Retinal pigment epithelial cell (primary cell): ENCODE measurements around the gene ATP2C1.

Experiments
- DNase-seq: peaks from one replicate; pipeline ENCODE4 v3.0.0-alpha.2; 2010; ENCODE audit warnings: low read depth
- H3K4me3 ChIP-seq: 2 replicates; pipeline ENCODE4 v1.5.1; 2011; ENCODE audit warnings: mild to moderate bottlenecking, low read length, control low read depth, moderate library complexity
- TF ChIP-seq, protein P1 (sequence below): conservative IDR thresholded peaks from 2 replicates; pipeline ENCODE4 v1.5.1; 2011; ENCODE audit warnings: low read depth, low read length, control low read depth, inconsistent platforms

Gene ATP2C1

DNA sequence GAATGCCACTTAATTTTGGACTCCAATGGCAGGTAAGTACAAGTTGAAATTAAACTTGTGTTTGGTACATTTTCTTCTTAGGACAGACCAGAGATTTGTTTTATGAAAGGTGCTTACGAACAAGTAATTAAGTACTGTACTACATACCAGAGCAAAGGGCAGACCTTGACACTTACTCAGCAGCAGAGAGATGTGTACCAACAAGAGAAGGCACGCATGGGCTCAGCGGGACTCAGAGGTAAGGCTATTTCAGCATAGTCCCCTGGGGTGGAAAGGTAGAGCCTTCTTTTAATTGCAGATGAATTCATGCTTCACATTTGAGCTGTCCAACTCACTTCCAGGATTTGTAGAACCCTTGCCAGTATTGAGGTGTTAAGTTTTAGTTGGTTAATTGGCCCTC, 81.4 kb downstream of the ATP2C1 start:
- no peak for DNase-seq
- TF ChIP-seq, protein P1, sequence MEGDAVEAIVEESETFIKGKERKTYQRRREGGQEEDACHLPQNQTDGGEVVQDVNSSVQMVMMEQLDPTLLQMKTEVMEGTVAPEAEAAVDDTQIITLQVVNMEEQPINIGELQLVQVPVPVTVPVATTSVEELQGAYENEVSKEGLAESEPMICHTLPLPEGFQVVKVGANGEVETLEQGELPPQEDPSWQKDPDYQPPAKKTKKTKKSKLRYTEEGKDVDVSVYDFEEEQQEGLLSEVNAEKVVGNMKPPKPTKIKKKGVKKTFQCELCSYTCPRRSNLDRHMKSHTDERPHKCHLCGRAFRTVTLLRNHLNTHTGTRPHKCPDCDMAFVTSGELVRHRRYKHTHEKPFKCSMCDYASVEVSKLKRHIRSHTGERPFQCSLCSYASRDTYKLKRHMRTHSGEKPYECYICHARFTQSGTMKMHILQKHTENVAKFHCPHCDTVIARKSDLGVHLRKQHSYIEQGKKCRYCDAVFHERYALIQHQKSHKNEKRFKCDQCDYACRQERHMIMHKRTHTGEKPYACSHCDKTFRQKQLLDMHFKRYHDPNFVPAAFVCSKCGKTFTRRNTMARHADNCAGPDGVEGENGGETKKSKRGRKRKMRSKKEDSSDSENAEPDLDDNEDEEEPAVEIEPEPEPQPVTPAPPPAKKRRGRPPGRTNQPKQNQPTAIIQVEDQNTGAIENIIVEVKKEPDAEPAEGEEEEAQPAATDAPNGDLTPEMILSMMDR: no peak
- H3K4me3 ChIP-seq: no peak overlapping the region

DNA sequence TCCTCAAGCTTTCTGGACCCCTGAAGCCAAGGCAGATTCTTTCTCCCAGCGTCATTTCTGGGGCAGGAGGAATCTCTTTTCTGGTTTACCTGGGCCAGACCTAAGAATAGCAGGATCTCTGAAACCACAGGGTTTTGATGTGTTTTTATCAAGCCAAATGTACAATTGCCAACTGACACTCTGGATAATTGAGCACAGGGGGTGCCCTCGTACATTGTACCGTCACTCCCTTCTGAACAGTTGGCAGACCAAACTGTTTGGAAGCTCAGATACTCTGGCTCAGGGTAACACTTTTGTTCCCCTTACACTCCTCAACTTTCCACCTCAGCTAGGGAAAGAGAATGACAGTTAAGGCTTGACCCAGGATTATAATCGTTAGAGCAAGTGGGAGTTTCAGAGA, 82.8 kb downstream of the ATP2C1 start:
- TF ChIP-seq, protein P1: no peak
- DNase-seq: no peak
- no peak overlapping the region for H3K4me3 ChIP-seq

DNA sequence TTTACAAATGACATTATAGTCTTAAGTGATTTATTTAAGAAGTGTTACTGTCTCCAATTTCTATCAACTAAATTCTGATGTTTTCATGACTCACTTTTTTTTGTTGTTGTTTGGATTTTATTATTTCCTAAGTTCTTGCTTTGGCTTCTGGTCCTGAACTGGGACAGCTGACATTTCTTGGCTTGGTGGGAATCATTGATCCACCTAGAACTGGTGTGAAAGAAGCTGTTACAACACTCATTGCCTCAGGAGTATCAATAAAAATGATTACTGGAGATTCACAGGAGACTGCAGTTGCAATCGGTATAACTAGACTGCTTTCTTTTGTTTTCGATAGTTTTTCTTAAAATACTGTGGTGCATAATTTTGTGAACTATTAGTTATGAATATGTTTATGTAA, 85.2 kb downstream of the ATP2C1 start:
- H3K4me3 ChIP-seq: no peak overlapping the region
- DNase-seq: no peak
- TF ChIP-seq, protein P1: no peak

DNA sequence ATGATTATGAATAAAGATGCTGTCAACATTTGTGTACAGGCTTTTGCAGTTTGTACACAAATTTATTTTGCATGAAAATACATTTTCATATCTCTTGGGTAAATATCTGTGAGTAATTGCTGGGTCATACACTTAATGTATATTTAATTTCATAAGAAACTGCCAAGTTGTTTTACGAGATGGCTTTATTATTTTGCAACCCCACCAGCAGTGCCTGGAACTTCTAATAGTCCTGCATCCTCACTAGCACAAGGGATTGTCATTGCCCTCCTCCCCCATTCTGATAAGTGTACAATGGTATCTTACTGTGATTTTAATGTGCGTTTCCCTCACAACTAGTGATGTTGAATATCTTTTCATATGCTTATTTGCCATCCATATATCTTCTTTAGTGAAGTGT, 87.6 kb downstream of the ATP2C1 start:
- H3K4me3 ChIP-seq: no peak overlapping the region
- DNase-seq: no peak
- TF ChIP-seq, protein P1: no peak

DNA sequence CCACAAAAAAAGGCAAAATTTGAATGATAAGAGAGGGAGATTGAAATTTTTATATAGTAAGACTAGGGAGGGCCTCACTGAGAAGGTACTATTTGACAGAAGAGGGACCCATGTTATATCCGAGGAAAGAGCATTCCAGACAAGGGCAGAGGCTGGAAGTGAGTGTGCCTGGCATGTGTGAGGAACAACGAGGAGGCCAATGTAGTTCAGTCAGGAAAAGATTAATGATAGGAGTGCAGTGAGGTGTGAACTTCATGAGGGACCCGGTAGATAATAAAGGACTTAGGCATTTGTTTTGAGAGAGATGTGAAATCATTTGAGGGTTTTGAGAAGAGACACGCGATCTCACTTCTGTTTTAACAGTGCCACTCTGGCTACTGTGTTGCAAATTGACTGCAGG, 96.4 kb downstream of the ATP2C1 start:
- DNase-seq: no peak
- TF ChIP-seq, protein P1: no peak
- H3K4me3 ChIP-seq: no peak overlapping the region

DNA sequence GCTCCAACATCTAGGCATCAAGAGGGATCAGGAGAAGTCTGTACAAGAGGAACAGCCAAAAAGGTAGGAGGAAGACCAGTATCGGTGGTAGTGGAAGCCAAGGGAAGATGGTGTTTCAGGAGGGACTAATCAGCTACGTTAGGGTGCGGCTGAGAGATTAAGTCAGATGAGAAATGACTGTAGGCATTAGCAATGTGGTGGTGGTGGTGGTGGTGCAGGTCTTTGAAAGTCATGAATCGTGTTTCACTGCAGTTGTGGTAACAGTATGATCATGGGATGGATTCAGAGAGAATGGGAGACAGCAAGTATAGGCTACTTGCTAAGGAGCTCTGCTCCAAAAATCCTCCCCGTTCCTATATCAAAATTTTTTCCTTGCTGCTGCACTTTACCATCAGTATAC, 97.2 kb downstream of the ATP2C1 start:
- no peak overlapping the region for H3K4me3 ChIP-seq
- no peak for DNase-seq
- TF ChIP-seq, protein P1: no peak

DNA sequence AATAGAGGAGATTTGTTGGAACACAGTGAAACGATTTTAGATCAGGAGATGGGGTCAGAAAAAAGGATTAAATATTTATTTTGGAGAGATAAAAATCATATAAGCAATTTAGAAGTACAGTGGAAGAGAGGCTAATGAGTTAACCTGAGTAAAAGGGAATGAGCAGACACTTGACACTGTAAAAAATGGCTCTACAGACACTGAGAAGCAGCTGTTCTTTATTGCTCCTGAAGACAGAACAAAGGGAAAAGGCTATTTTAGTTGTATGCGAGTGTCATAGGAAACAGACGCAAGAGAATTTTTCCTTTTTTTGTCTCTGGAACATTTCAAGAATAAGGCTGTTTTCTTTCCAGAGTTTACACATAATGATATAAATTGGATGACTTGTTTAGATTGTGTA, 98.5 kb downstream of the ATP2C1 start:
- no peak for DNase-seq
- no peak overlapping the region for H3K4me3 ChIP-seq
- TF ChIP-seq, protein P1: no peak
